Activated T-cell treated with anti-CD3 and anti-CD28 coated beads, Interleukin-2, amount 50 U/mL, for 4 hours (primary cell): ENCODE measurements around the gene LIPT2. TPM values are rescaled to one million over a fixed set of nuclear protein-coding genes. Genes with fewer than 3 reads are reported as not detected.

Source experiments
- ATAC-seq, 2 donors: fragments of 200-7000 bp; cut with Tn5 transposase; one replicate each; pipeline ENCODE4 v1.10.0; 2021
- DNase-seq: peaks from one replicate; pipeline ENCODE4 v3.0.0-alpha.2; 2020
- H3K27me3 Mint-ChIP-seq: one replicate; pipeline ENCODE4 v1.8.0; 2021; ENCODE audit warnings: low read depth, mixed read lengths
- H3K36me3 Mint-ChIP-seq: one replicate; pipeline ENCODE4 v1.8.0; 2022; ENCODE audit warnings: mixed read lengths; ENCODE audit not compliant: insufficient read depth
- H3K4me1 Mint-ChIP-seq: one replicate; pipeline ENCODE4 v1.8.0; 2021; ENCODE audit warnings: low read depth, mixed read lengths
- H3K4me3 Mint-ChIP-seq: one replicate; pipeline ENCODE4 v1.8.0; 2021; ENCODE audit warnings: mild to moderate bottlenecking, moderate library complexity, mixed read lengths
- H3K9me3 Mint-ChIP-seq: one replicate; pipeline ENCODE4 v1.8.0; 2021; ENCODE audit warnings: mixed read lengths
- total RNA-seq, 3 donors: library from RNA; stranded (reverse); gene quantifications; one replicate each; pipeline ENCODE4 v1.2.1, GENCODE V29; 2021

LIPT2 gene
- total RNA-seq, 3 donors from 2014 or later = 3.2 to 8.1 (median 5.5) TPM

DNA sequence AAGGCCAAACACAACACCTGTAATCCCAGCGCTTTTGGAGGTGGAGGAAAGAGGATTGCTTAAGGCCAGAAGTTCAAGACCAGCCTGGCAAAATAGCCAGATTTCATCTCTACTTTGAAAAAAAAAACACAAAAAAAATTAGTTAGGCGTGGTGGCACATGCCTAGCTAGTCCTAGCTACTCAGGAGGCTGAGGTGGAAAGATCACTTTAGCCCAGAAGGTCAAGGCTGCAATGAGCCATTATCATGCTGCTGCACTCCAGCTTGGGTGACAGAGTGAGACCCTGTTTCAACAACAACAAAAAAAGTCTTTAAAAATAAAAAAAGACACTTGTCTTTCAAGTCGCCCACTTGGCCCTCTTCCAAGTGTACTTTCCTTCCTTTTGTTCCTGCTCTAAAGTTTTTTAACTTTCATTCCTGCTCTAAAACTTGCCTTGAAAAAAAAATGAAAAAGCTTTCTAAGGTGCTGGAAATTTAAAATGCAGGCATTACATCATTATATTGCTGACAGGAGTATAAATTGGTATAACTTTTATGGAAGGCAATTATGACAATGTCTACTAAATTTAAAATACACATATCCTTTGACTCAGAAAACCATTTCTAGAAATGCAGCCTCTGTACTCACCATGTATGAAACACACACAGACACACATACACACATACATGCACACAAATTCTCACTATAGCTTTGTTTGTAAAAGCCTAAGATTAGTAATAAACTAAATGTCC, 12.7 kb downstream of the LIPT2 start:
- no peaks in the 10 kb centered on the region for H3K36me3 Mint-ChIP-seq
- no peaks in the 10 kb centered on the region for H3K4me1 Mint-ChIP-seq
- H3K4me3 Mint-ChIP-seq = no peak overlapping the region
- DNase-seq (no peak), ATAC-seq (no peak)
- H3K9me3 Mint-ChIP-seq = no peaks in the 10 kb centered on the region
- peaks cover 2% of the 10 kb centered on the region for H3K27me3 Mint-ChIP-seq

DNA sequence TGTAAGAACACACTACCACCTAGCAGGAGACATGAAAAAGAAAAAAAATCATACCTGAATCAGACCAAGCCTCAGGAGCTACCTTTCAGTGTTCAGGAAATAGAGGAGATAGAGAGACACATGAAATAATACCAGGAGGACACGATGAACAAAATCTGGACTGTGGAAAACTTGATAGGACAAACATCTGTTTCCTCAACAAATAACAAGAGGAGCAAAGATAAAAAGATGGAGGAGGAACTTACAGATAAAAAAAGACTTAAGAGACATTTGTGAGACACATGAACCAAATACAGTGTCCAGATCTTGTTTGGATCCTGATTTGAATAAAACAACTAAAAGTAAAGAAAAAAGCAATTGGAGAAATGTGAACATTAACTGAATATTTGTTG, 13.8 kb downstream of the LIPT2 start:
- Mint-ChIP-seq H3K4me3 (no peak overlapping the region), H3K4me1 (no peaks in the 10 kb centered on the region), H3K36me3 (no peaks in the 10 kb centered on the region), H3K9me3 (no peaks in the 10 kb centered on the region), H3K27me3 (peaks cover 5% of the 10 kb centered on the region)
- ATAC-seq = no peak
- no peak for DNase-seq

DNA sequence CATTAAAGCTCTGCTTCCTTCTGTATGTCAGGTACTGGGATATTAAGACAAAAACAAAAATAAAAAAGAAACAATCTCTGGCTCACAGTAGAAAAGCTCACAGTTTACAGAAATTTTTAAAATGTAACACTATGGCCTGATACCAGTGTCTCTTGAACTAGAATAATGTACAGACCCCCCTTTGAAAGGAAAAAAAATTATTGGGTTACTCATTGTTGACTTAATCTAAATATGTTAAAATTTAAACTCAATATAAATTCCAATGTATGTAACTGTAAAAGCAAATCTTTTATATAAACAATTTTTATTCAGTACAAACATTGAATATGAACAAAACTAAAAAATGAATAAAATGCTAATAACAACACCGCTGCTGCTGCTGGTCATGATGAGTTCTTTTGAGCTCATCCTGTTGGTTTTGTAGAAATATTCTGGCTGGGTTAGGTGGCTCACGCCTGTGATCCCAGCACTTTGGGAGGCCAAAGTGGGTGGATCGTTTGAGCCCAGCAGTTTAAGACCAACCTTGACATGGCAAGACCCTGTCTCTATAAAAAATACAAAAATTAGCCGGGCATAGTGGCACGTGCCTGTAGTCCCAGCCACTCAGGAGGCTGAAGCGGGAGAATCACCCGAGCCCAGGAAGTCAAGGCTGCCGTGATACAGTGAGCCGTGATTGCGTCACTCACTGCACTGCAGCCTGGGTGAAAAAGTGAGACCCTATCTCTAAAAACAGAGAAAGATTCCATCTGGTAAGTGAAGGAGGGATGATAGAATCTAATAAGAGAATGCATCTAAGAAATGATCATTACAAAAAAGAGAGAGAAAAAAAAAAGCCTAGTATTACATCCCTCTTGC, 14.4 kb downstream of the LIPT2 start:
- Mint-ChIP-seq H3K36me3 (no peaks in the 10 kb centered on the region), H3K4me3 (no peak overlapping the region), H3K9me3 (no peaks in the 10 kb centered on the region), H3K27me3 (peaks cover 5% of the 10 kb centered on the region), H3K4me1 (no peaks in the 10 kb centered on the region)
- DNase-seq = no peak
- no peak for ATAC-seq

DNA sequence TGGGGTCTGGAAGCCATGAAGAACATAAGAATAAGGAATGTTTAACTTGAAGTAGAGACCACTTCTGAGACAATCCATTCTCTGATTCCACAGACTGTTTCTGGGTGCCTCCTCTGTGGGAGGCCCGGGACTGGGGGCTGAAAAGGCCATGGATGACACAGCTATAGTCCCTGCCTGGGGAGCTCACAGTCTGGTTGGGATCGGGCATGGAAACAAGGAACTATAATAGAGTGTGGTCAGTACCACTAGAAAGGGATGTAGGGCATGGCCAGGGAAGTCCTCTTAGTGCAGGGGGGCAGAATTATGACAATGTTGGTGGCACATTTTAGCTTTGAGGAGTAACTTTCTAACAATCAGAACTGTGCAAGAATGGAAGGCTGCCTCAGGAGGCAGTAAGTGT, 17.0 kb downstream of the LIPT2 start:
- H3K9me3 Mint-ChIP-seq = no peaks in the 10 kb centered on the region
- ATAC-seq (no peak), DNase-seq (no peak)
- no peaks in the 10 kb centered on the region for H3K4me1 Mint-ChIP-seq
- peaks cover 5% of the 10 kb centered on the region for H3K27me3 Mint-ChIP-seq
- no peak overlapping the region for H3K4me3 Mint-ChIP-seq
- H3K36me3 Mint-ChIP-seq = no peaks in the 10 kb centered on the region

DNA sequence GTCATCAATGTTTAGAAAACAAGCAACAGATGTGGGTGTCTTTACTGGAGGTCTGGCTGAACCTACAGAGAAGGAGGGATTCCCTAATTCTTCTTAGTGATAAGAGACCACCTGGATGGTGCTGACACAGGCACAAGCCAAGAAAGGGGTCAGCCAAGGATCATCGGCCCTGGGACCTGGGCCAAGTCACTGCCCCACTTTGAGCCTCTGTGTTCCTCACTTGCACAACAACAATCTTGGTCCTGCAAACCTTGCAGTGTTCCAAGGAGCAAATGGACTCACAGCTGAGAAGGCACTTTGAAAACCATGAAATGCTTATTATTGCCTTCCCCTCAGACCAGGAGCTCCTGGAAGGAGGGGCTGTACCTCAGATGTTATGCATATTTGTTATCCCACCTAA, 19.2 kb downstream of the LIPT2 start:
- ATAC-seq (no peak), DNase-seq (no peak)
- Mint-ChIP-seq H3K4me3 (no peak overlapping the region), H3K36me3 (no peaks in the 10 kb centered on the region), H3K4me1 (no peaks in the 10 kb centered on the region), H3K27me3 (peaks cover 11% of the 10 kb centered on the region), H3K9me3 (no peaks in the 10 kb centered on the region)

DNA sequence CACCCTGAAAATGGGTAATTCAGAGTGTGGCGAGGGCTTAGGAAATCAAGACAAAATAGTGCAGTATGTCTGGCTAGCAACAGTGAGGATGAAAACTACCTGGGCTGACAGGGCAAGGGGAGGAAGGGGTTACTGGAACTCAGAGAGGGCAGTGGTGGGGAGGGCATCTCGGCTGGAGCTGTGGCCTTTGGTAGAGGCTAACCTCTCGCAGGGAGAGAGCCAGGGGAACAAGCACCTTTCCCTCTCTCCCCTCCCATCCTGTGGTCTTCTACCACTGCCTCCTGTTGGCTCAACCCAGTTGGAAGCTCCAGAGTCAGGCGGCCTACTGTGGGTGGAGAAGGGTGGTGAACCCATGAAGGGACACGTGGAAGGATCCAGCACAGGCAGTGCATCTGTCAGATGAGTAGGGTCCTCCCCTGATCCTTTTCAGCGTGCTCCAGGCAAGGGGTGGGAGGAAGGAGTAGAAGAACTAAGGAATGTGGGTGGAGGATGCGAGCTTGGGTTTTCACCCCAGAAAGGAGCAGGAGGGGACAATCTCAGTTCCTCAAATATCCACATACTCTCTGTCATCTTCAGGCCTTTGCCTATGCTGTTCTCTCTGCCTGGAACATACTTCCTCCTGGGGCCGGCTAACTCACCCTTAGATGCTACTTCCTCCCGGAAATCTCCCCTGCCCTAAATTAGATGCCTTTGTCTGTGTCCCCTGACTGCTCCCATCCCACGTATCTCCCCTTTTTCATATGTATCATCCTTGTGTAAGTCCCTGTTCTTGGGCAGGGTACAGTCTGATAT, 19.9 kb downstream of the LIPT2 start:
- DNase-seq (no peak), ATAC-seq (no peak)
- peaks cover 14% of the 10 kb centered on the region for H3K27me3 Mint-ChIP-seq
- no peak overlapping the region for H3K4me3 Mint-ChIP-seq
- no peaks in the 10 kb centered on the region for H3K36me3 Mint-ChIP-seq
- H3K4me1 Mint-ChIP-seq = no peaks in the 10 kb centered on the region
- H3K9me3 Mint-ChIP-seq = no peaks in the 10 kb centered on the region

DNA sequence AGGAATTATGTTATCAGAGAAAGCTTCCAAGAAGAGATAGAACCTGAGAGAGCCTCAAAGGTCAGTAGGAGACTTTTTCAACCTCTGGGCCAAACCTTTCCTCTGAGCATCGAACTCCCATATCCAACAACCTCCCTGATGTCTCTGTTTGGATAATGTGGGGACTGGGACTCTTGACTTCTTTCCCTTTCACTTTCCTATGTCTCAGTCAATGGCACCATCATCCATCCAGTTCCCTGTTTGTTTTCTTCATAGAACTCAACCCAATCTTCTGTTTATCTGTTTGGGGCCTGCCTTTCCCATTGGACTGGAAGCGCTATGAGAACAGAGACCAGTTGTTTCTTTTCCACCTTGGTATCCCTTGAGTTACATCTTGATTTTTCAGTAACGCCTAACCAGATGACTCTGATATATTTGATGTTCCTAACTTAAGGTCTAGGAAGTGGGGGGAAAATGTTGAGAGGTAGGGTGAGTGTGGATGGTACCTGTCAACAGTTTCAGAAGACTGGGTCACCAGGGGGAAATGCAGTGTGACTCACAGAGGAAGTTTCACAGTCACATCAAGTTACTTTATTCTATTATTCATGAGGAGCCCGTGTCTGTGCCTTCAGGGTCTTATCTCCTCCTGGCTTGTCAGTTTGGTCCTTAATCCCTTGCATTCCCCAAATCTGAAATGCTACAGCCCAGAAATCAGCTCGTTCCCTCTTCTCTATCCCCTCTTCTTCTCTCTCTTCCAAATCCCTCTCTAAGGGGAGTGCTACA, 21.7 kb downstream of the LIPT2 start:
- no peaks in the 10 kb centered on the region for H3K36me3 Mint-ChIP-seq
- ATAC-seq (peak in 1 of 2 donors; percentile 43), DNase-seq (no peak)
- no peak overlapping the region for H3K4me3 Mint-ChIP-seq
- H3K4me1 Mint-ChIP-seq = peaks cover 3% of the 10 kb centered on the region
- no peaks in the 10 kb centered on the region for H3K9me3 Mint-ChIP-seq
- peaks cover 27% of the 10 kb centered on the region for H3K27me3 Mint-ChIP-seq

DNA sequence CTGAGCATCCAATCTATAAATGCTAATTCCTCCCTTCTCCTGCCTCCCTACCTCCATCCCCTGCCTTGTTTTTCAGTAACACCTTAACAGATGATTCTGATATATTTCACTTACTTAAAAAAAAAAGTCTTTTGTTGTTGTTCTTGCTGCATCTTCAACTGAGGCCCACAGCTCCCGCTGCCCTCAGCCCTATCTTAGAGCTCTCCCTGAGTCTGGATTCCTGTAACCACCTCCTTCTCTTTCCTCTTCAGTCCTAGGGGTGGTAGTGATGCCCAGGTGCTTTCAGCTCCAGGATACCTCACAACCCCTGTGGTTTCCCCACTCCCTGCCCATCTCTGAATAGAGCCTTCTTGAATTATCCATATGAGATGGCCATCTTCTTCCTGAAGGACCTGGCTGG, 22.5 kb downstream of the LIPT2 start:
- no peaks in the 10 kb centered on the region for H3K36me3 Mint-ChIP-seq
- H3K9me3 Mint-ChIP-seq = no peaks in the 10 kb centered on the region
- no peak overlapping the region for H3K4me3 Mint-ChIP-seq
- peaks cover 3% of the 10 kb centered on the region for H3K4me1 Mint-ChIP-seq
- ATAC-seq (no peak), DNase-seq (no peak)
- peaks cover 35% of the 10 kb centered on the region for H3K27me3 Mint-ChIP-seq

DNA sequence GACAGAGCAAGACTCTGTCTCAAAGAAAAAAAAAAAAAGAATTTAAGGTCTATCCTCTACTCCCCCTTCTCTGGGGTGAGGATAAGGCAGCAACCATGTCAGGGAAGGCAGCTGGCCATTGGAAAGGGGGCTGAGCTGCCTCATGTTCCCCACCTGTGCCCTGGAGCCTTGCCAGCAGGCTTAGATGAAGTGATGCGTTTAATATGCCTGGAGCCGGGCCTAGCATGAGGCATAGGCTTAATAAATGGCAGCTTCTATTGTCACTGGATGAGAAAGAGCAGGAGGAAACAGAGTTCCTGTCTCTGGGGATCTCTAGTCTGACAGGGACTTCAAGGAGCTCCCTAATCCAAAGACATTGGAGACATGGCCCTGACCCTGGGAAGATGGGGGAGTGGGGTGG, 23.0 kb downstream of the LIPT2 start:
- Mint-ChIP-seq H3K4me1 (peaks cover 3% of the 10 kb centered on the region), H3K9me3 (no peaks in the 10 kb centered on the region), H3K36me3 (no peaks in the 10 kb centered on the region), H3K4me3 (no peak overlapping the region), H3K27me3 (peaks cover 36% of the 10 kb centered on the region)
- DNase-seq (no peak), ATAC-seq (no peak)

DNA sequence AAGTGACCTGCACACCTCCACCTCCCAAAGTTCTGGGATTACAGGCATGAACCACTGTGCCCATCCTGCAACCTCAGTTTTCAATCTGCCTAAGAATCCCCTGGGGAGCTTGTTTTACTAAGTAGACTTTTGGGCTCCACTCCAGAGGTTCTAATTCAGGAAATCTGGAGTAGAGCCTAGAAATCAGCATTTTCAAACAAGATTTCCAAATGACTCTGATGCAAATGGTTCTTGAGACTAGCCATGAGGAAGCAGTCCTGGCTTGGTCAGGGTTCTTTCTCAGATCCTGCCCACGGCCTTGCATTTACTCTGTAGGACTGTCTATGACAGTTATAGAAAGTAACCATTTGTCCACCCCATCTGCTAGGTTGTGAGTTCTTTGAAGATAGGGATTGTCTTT, 24.6 kb downstream of the LIPT2 start:
- Mint-ChIP-seq H3K4me3 (no peak overlapping the region), H3K36me3 (no peaks in the 10 kb centered on the region), H3K9me3 (no peaks in the 10 kb centered on the region), H3K4me1 (peaks cover 3% of the 10 kb centered on the region), H3K27me3 (peaks cover 37% of the 10 kb centered on the region)
- DNase-seq (no peak), ATAC-seq (no peak)

DNA sequence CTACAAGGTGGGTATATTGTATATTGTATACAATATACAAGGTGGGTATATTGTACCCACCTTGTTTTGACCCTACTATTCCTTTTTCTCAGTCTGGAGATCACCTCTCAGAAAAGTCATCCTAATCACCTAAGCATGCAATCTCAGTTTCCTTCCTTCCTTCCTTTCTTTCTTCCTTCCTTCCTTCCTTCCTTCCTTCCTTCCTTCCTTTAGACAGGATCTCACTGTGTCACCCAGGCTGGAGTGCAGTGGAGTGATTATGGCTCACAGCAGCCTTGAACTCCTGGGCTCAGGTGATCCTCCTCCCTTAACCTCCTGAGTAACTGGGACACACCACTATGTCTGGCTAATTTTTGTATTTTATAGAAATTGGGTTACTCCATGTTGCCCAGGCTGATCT, 25.0 kb downstream of the LIPT2 start:
- Mint-ChIP-seq H3K27me3 (peaks cover 37% of the 10 kb centered on the region), H3K9me3 (no peaks in the 10 kb centered on the region), H3K4me1 (peaks cover 3% of the 10 kb centered on the region), H3K4me3 (no peak overlapping the region), H3K36me3 (no peaks in the 10 kb centered on the region)
- DNase-seq (no peak), ATAC-seq (no peak)

DNA sequence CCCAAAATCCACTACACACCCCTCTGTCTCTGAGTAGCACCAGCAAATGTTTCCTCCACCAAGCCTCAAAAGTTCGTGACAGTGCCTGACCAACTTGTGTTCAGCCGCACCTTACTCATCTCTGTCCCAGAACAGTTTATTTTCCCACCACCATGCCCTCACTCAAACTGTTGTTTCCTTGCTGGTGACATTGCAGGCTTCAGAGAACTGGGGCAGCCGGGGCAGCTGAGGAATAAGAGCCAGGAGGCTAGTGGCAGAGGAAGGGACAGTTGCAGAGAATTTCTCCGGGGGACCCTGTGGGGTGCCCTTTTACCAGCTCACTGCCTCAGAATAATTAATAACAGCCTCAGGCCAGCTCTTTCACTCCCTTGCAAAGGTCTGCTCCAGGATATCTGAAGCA, 25.5 kb downstream of the LIPT2 start:
- Mint-ChIP-seq H3K9me3 (no peaks in the 10 kb centered on the region), H3K27me3 (peaks cover 39% of the 10 kb centered on the region), H3K4me1 (peaks cover 3% of the 10 kb centered on the region), H3K4me3 (no peak overlapping the region), H3K36me3 (no peaks in the 10 kb centered on the region)
- ATAC-seq (no peak), DNase-seq (no peak)

DNA sequence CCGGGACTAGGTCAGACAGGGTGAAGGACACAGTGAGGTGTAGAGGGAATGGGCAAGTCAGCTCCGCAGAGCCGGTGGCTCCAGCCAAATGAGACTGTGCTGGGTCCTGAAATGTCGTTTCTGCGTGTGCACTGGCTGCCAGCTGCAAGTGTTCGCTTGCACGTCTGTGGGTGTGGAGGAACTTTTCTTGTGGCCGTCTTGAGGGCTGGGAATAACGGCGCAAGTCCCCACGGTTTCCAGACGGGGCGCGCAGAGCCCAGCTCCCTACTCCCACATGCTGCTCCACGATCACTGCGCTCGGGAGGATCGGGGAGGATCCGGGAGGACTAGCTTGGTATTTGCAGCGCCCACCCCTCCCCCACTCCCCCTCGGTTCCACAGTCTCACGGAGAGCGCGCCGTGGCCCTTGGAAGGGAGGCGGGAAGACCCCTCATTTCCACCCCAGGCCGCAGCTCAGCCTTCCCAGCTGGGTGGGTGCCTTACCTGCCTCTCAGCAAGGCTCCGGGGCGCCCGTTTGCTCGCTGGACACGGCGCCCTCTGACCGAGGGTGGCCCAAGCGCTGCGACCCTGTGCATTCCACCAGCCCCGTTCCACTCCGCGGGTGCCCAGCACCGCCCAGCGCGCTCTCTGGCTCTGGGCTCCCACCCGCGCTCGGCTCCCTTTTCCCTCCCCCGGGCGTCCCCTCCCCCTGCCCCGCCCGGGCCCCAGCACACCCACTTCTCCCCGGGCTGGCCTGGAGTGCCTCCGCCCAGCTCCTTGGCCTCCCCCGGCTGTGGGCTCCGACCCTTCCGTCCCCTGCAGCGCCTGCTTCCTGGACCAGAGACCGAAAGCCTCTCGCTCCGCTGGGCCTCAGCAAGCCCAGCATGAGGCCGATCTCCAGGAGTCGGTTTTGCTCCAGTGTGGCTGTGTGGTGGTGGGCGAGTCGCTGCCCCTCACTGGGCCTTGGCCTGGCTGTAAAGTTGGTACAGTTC, 26.3 kb downstream of the LIPT2 start, which contains the start of gene KCNE3:
Gene KCNE3 (minus strand): TSS at position 634 of the 970 bp plus-strand sequence. CDS start 9,986 bp downstream, outside the sequence.
- DNase-seq (no peak), ATAC-seq (no peak)
- Mint-ChIP-seq H3K9me3 (no peaks in the 10 kb centered on the region), H3K36me3 (no peaks in the 10 kb centered on the region), H3K4me1 (peaks cover 3% of the 10 kb centered on the region), H3K27me3 (peaks cover 39% of the 10 kb centered on the region), H3K4me3 (no peak within 1 kb of the TSS)
